Trophoblast cell (in vitro differentiated cells and primary cell): ENCODE measurements around the gene CASQ1.
A peak's percentile ranks its signal among the peaks of the same experiment; 100 is the strongest.

Experiments
- DNase-seq, 2 donors: peaks; one replicate each; pipeline ENCODE4 v3.0.0-alpha.2; 2016
- H2AFZ ChIP-seq: 2 replicates; pipeline ENCODE4 v1.6.1; 2013; ENCODE audit warnings: low read length, moderate library complexity, mild to moderate bottlenecking; ENCODE audit not compliant: insufficient read depth, poor library complexity
- H2AK5ac ChIP-seq: 2 replicates; pipeline ENCODE4 v1.6.1; 2013; ENCODE audit warnings: mild to moderate bottlenecking, low read length
- H2BK120ac ChIP-seq: 2 replicates; pipeline ENCODE4 v1.6.1; 2013; ENCODE audit warnings: low read length, mild to moderate bottlenecking, moderate library complexity; ENCODE audit not compliant: insufficient read depth, poor library complexity
- H2BK12ac ChIP-seq: 2 replicates; pipeline ENCODE4 v1.6.1; 2013; ENCODE audit warnings: mild to moderate bottlenecking, low read length, moderate library complexity
- H2BK5ac ChIP-seq: 2 replicates; pipeline ENCODE4 v1.6.1; 2013; ENCODE audit warnings: low read length, low read depth, moderate library complexity, mild to moderate bottlenecking; ENCODE audit not compliant: poor library complexity
- H3K14ac ChIP-seq: 2 replicates; pipeline ENCODE4 v1.6.1; 2013; ENCODE audit warnings: mild to moderate bottlenecking, low read length
- H3K18ac ChIP-seq: 2 replicates; pipeline ENCODE4 v1.6.1; 2013; ENCODE audit warnings: mild to moderate bottlenecking, low read length
- H3K23ac ChIP-seq: 2 replicates; pipeline ENCODE4 v1.6.1; 2013; ENCODE audit warnings: low read length
- H3K27ac ChIP-seq: 2 replicates; pipeline ENCODE4 v1.5.1; 2013; ENCODE audit warnings: low read depth, mild to moderate bottlenecking, inconsistent platforms, low read length, moderate library complexity
- H3K27me3 ChIP-seq: 2 replicates; pipeline ENCODE4 v1.6.1; 2013; ENCODE audit warnings: inconsistent platforms, mild to moderate bottlenecking, low read length, moderate library complexity; ENCODE audit not compliant: insufficient read depth
- H3K36me3 ChIP-seq, 2 experiments: 1 replicate in 1 of 2; 2 replicates in 1 of 2; pipeline ENCODE4 v1.6.1; 2013; ENCODE audit warnings: low read length in 2 of 2, mild to moderate bottlenecking in 2 of 2, moderate library complexity in 1 of 2; ENCODE audit not compliant: insufficient read depth in 2 of 2, control insufficient read depth in 1 of 2
- H3K4ac ChIP-seq: 2 replicates; pipeline ENCODE4 v1.6.1; 2013; ENCODE audit warnings: low read depth, mild to moderate bottlenecking, low read length, moderate library complexity
- H3K4me1 ChIP-seq, 2 experiments: 1 replicate in 1 of 2; 2 replicates in 1 of 2; pipeline ENCODE4 v1.6.1; 2013; ENCODE audit warnings: low read length in 2 of 2, mild to moderate bottlenecking in 2 of 2, moderate library complexity in 1 of 2; ENCODE audit not compliant: insufficient read depth in 2 of 2, control insufficient read depth in 1 of 2
- H3K4me2 ChIP-seq: 2 replicates; pipeline ENCODE4 v1.6.1; 2013; ENCODE audit warnings: inconsistent platforms, mild to moderate bottlenecking, low read length, moderate library complexity
- H3K4me3 ChIP-seq: 2 replicates; pipeline ENCODE4 v1.5.1; 2013; ENCODE audit warnings: mild to moderate bottlenecking, low read depth, low read length, inconsistent platforms
- H3K79me1 ChIP-seq: one replicate; pipeline ENCODE4 v1.6.1; 2013; ENCODE audit warnings: low read length
- H3K79me2 ChIP-seq: 2 replicates; pipeline ENCODE4 v1.6.1; 2013; ENCODE audit warnings: low read length, mild to moderate bottlenecking; ENCODE audit not compliant: control insufficient read depth, insufficient read depth, poor library complexity
- H3K9ac ChIP-seq: 2 replicates; pipeline ENCODE4 v1.6.1; 2013; ENCODE audit warnings: mild to moderate bottlenecking, low read length
- H3K9me3 ChIP-seq: 2 replicates; pipeline ENCODE4 v1.6.1; 2013; ENCODE audit warnings: low read depth, mild to moderate bottlenecking, control low read depth, inconsistent platforms, low read length; ENCODE audit not compliant: insufficient read depth
- H4K12ac ChIP-seq: 2 replicates; pipeline ENCODE4 v1.6.1; 2013; ENCODE audit warnings: low read depth, mild to moderate bottlenecking, low read length, moderate library complexity
- H4K8ac ChIP-seq: 2 replicates; pipeline ENCODE4 v1.6.1; 2013; ENCODE audit warnings: low read depth, mild to moderate bottlenecking, low read length, moderate library complexity
- H4K91ac ChIP-seq: one replicate; pipeline ENCODE4 v1.6.1; 2013; ENCODE audit warnings: low read depth, mild to moderate bottlenecking, low read length, moderate library complexity
- WGBS: extraction: QIAGEN DNeasy Blood & Tissue Kit; methylation state at CpG from one replicate; pipeline ENCODE4 v1.1.7; 2013; ENCODE audit warnings: missing lambda C conversion rate; ENCODE audit not compliant: insufficient read length, insufficient coverage; ENCODE audit errors: extremely low coverage; 5-methylcytosine and 5-hydroxymethylcytosine counted together

CASQ1 gene

DNA sequence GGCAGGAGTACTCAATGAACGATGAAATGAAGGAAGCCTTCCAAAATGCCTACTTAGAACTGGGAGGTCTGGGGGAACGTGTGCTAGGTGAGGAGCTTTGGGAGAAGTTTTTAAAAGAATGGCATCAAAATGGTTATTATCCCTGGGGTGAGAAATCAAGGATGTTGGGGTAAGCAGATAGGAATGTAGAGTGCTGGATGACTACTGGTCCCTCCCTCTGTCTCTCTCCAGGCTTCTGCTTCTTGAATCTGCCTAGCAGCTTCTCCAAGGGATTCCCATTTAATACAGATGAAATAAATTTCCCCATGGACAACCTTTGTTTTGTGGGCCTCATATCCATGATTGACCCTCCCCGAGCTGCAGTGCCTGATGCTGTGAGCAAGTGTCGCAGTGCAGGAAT, 19.0 kb upstream of the CASQ1 start:
- H2BK120ac ChIP-seq = peak overlapping the region; percentile 61
- no peak overlapping the region for H3K23ac ChIP-seq
- no peak overlapping the region for H4K12ac ChIP-seq
- H4K8ac ChIP-seq = no peak overlapping the region
- H2AK5ac ChIP-seq = peak overlapping the region; percentile 21
- no peaks in the 10 kb centered on the region for H3K79me2 ChIP-seq
- H2BK12ac ChIP-seq = peak overlapping the region; percentile 55
- WGBS = no CpG with 5 or more reads among the region's 4 CpGs
- H3K27me3 ChIP-seq = no peaks in the 10 kb centered on the region
- peaks cover 11% of the 10 kb centered on the region for H3K79me1 ChIP-seq
- H3K4me2 ChIP-seq = no peak overlapping the region
- H4K91ac ChIP-seq = peak overlapping the region; percentile 82
- H3K9ac ChIP-seq = no peak overlapping the region
- H2BK5ac ChIP-seq = peak overlapping the region; percentile 50
- H3K14ac ChIP-seq = peak overlapping the region; percentile 18
- no peak overlapping the region for H3K4ac ChIP-seq
- DNase-seq = no peak
- no peaks in the 10 kb centered on the region for H3K9me3 ChIP-seq
- peaks cover 25 to 28% of the 10 kb centered on the region in 2 experiments for H3K4me1 ChIP-seq
- no peaks in the 10 kb centered on the region for H3K36me3 ChIP-seq
- H3K4me3 ChIP-seq = no peak overlapping the region
- H2AFZ ChIP-seq = no peak overlapping the region
- H3K27ac ChIP-seq = peak overlapping the region; percentile 54
- no peak overlapping the region for H3K18ac ChIP-seq

DNA sequence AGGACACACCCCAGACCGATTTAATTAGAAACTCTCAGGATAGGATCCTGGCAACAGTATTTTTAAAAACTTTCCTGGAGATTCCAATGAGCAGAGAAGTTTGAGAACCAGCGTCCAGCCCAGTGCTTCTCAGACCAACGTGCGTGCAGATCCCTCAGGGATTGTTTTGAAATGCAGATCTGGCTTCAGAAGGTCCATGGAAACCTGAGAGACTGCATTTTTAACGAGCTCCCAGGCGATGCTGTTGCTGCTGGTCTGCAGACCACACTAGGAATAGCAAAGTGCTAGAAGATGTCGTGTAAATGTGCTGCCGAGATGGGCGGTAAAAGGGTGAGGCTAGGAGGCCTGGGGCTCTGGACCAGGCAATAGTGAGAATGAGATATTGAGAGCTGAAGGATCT, 18.4 kb upstream of the CASQ1 start:
- Histone ChIP-seq H3K79me2 (no peaks in the 10 kb centered on the region), H2AK5ac (no peak overlapping the region), H2AFZ (no peak overlapping the region), H3K9me3 (no peaks in the 10 kb centered on the region), H2BK120ac (peak overlapping the region; percentile 35), H3K23ac (no peak overlapping the region), H3K79me1 (peaks cover 14% of the 10 kb centered on the region), H2BK5ac (no peak overlapping the region), H3K36me3 (no peaks in the 10 kb centered on the region), H3K27ac (peak overlapping the region; percentile 54), H3K4me3 (no peak overlapping the region), H2BK12ac (peak overlapping the region; percentile 27), H3K4me1 (peaks cover 27 to 32% of the 10 kb centered on the region in 2 experiments), H4K91ac (peak overlapping the region; percentile 31), H3K4me2 (no peak overlapping the region), H3K27me3 (no peaks in the 10 kb centered on the region), H3K4ac (no peak overlapping the region), H4K8ac (no peak overlapping the region), H4K12ac (no peak overlapping the region), H3K14ac (peak overlapping the region; percentile 21), H3K18ac (no peak overlapping the region), H3K9ac (no peak overlapping the region)
- no CpG with 5 or more reads among the region's 9 CpGs for WGBS
- DNase-seq = peak; percentile 94 to 97

GRCh38 chr1:160177231-160177630, 13.1 kb upstream of the CASQ1 start:
- Histone ChIP-seq H3K9me3 (no peaks in the 10 kb centered on the region), H3K4me1 (peaks cover 14 to 17% of the 10 kb centered on the region in 2 experiments), H4K91ac (peak overlapping the region; percentile 17), H3K36me3 (peaks cover 0 to 2% of the 10 kb centered on the region in 2 experiments), H2BK5ac (peak overlapping the region; percentile 28), H3K18ac (no peak overlapping the region), H4K8ac (peak overlapping the region; percentile 25), H3K79me2 (no peaks in the 10 kb centered on the region), H3K4me2 (peak overlapping the region; percentile 37), H4K12ac (no peak overlapping the region), H3K4me3 (no peak overlapping the region), H3K27me3 (no peaks in the 10 kb centered on the region), H2BK120ac (peak overlapping the region; percentile 10), H3K23ac (no peak overlapping the region), H3K4ac (no peak overlapping the region), H2AFZ (peak overlapping the region; percentile 9), H3K9ac (no peak overlapping the region), H2BK12ac (no peak overlapping the region), H2AK5ac (no peak overlapping the region), H3K14ac (peak overlapping the region; percentile 9), H3K27ac (peak overlapping the region; percentile 73), H3K79me1 (peaks cover 13% of the 10 kb centered on the region)
- WGBS = no CpG with 5 or more reads among the region's 2 CpGs
- DNase-seq = peak; percentile 72 to 88

GRCh38 chr1:160177667-160178066, 12.7 kb upstream of the CASQ1 start:
- Histone ChIP-seq H2BK12ac (no peak overlapping the region), H3K4me1 (peaks cover 10 to 14% of the 10 kb centered on the region in 2 experiments), H2AFZ (no peak overlapping the region), H4K91ac (peak overlapping the region; percentile 17), H3K23ac (no peak overlapping the region), H3K79me2 (no peaks in the 10 kb centered on the region), H4K8ac (peak overlapping the region; percentile 25), H3K27ac (peak overlapping the region; percentile 73), H2BK5ac (peak overlapping the region; percentile 28), H3K18ac (no peak overlapping the region), H3K9me3 (no peaks in the 10 kb centered on the region), H3K79me1 (peaks cover 13% of the 10 kb centered on the region), H3K36me3 (peaks cover 0 to 2% of the 10 kb centered on the region in 2 experiments), H4K12ac (no peak overlapping the region), H3K14ac (peak overlapping the region; percentile 9), H3K4me2 (peak overlapping the region; percentile 37), H3K9ac (no peak overlapping the region), H2BK120ac (peak overlapping the region; percentile 31), H3K27me3 (no peaks in the 10 kb centered on the region), H3K4me3 (no peak overlapping the region), H3K4ac (no peak overlapping the region), H2AK5ac (no peak overlapping the region)
- DNase-seq = peak in 1 of 2 donors; percentile 76
- WGBS = no CpG with 5 or more reads among the region's 1 CpG
